Smooth muscle cell of bladder (primary cell): Measurements from ENCODE around the gene BAZ1A. TPM values are rescaled to one million over a fixed set of nuclear protein-coding genes. Genes with fewer than 3 reads are reported as not detected.

Source experiments
- total RNA-seq: library from RNA; depleted of rRNA; stranded (reverse); fragments of >200 nt; gene quantifications from 2 replicates; pipeline ENCODE4 v1.2.3, GENCODE V29; 2014

The BAZ1A gene
- 20.3 and 24.6 TPM in 2 replicates for total RNA-seq

GRCh38 chr14:34875031-34875922 lies at the start of gene BAZ1A:
BAZ1A (minus strand) TSS chr14:34875360; CDS start chr14:34874604, 756 bp downstream.

GRCh38 chr14:34714320-34715126 lies 160.6 kb downstream of the BAZ1A start, which contains the start of gene CFL2:
CFL2 (minus strand) TSS chr14:34714593; CDS start chr14:34714540, 53 bp downstream.

Other genes with a start within 250 kb of the BAZ1A start
- 89.0 and 91.8 TPM in 2 replicates for gene SNX6, start 245.2 kb downstream of the BAZ1A start, total RNA-seq
- gene CFL2, start 160.8 kb downstream of the BAZ1A start, total RNA-seq, result 63.9 and 107 TPM in 2 replicates
- 80.9 and 82.2 TPM in 2 replicates for gene SRP54, start 107.6 kb upstream of the BAZ1A start, total RNA-seq
- gene FAM177A1, start 170.9 kb upstream of the BAZ1A start, total RNA-seq, result 46.1 and 59.3 TPM in 2 replicates
- gene PPP2R3C, start 246.6 kb upstream of the BAZ1A start, total RNA-seq, result 42.2 and 45.2 TPM in 2 replicates
- 12.7 and 13.4 TPM in 2 replicates for gene PRORP, start 247.2 kb upstream of the BAZ1A start, total RNA-seq